ENCODE results near the gene DPP9.

Gene DPP9

GRCh38 chr19:4721196-4721595, 2.4 kb downstream of the DPP9 start:
- Histone ChIP-seq H3F3A (ENCODE audit: low read depth) (peaks cover 6% of the 10 kb centered on the region; the same call in 1 of the 2 replicates), H3K27me3 (ENCODE audit: insufficient read depth, low read length, poor library complexity, severe bottlenecking) (peaks cover 4% of the 10 kb centered on the region), H2AFZ (ENCODE audit: low read length) (no peak overlapping the region), H3K4me1 (ENCODE audit: insufficient read depth, low read length, poor library complexity, severe bottlenecking) (peaks cover 23% of the 10 kb centered on the region), H4K20me1 (ENCODE audit: insufficient read depth, low read length, poor library complexity, severe bottlenecking) (peaks cover 22% of the 10 kb centered on the region), H3K9me2 (replicated peaks; ENCODE audit: low read depth, low read length) (no peaks in the 10 kb centered on the region), H3K4me3 (ENCODE audit: low read length, poor library complexity, severe bottlenecking) (no peak overlapping the region), H3K36me3 (ENCODE audit: insufficient read depth, low read length) (peaks cover 29% of the 10 kb centered on the region; the same call in 1 of the 2 replicates), H3K4me2 (ENCODE audit: low read depth, low read length, poor library complexity, severe bottlenecking) (peak overlapping the region; percentile 100), H3K9ac (ENCODE audit: low read depth, low read length, poor library complexity, severe bottlenecking) (peak overlapping the region; percentile 91), H3K9me3 (ENCODE audit: insufficient read depth, low read depth, low read length) (no peaks in the 10 kb centered on the region), H3K79me2 (ENCODE audit: insufficient read depth, low read length) (peaks cover 41% of the 10 kb centered on the region)
- TF ChIP-seq EZH2phosphoT487 (IDR thresholded peaks at IDR 0.05; ENCODE audit: borderline replicate concordance) (no peak), CTCF (conservative IDR thresholded peaks at IDR 0.05; ENCODE audit: low read length) (no peak)

GRCh38 chr19:4720037-4720700, 3.5 kb downstream of the DPP9 start:
- H3K4me2 ChIP-seq (ENCODE audit: low read depth, low read length, poor library complexity, severe bottlenecking): peak overlapping the region; percentile 100
- H3K9me3 ChIP-seq (ENCODE audit: insufficient read depth, low read depth, low read length): no peaks in the 10 kb centered on the region
- H3K4me1 ChIP-seq (ENCODE audit: insufficient read depth, low read length, poor library complexity, severe bottlenecking): peaks cover 19% of the 10 kb centered on the region
- no peaks in the 10 kb centered on the region for H3K9me2 ChIP-seq (replicated peaks; ENCODE audit: low read depth, low read length)
- peaks cover 4% of the 10 kb centered on the region for H3K27me3 ChIP-seq (ENCODE audit: insufficient read depth, low read length, poor library complexity, severe bottlenecking)
- H4K20me1 ChIP-seq (ENCODE audit: insufficient read depth, low read length, poor library complexity, severe bottlenecking): peaks cover 22% of the 10 kb centered on the region
- no peak overlapping the region for H2AFZ ChIP-seq (ENCODE audit: low read length)
- H3K9ac ChIP-seq (ENCODE audit: low read depth, low read length, poor library complexity, severe bottlenecking): no peak overlapping the region
- peaks cover 36% of the 10 kb centered on the region; the same call in 1 of the 2 replicates for H3K36me3 ChIP-seq (ENCODE audit: insufficient read depth, low read length)
- H3K4me3 ChIP-seq (ENCODE audit: low read length, poor library complexity, severe bottlenecking): no peak overlapping the region
- peaks cover 41% of the 10 kb centered on the region for H3K79me2 ChIP-seq (ENCODE audit: insufficient read depth, low read length)
- H3F3A ChIP-seq (ENCODE audit: low read depth): peaks cover 5% of the 10 kb centered on the region; the same call in 1 of the 2 replicates
- TF ChIP-seq EZH2phosphoT487 (IDR thresholded peaks at IDR 0.05; ENCODE audit: borderline replicate concordance) (no peak), CTCF (conservative IDR thresholded peaks at IDR 0.05; ENCODE audit: low read length) (no peak)

- Histone ChIP-seq H3K9me2 (replicated peaks; ENCODE audit: low read depth, low read length) (no peaks in the 10 kb centered on the region), H3F3A (ENCODE audit: low read depth) (no peaks in the 10 kb centered on the region), H2AFZ (ENCODE audit: low read length) (no peak overlapping the region), H3K4me1 (ENCODE audit: insufficient read depth, low read length, poor library complexity, severe bottlenecking) (peaks cover 14% of the 10 kb centered on the region), H3K4me3 (ENCODE audit: low read length, poor library complexity, severe bottlenecking) (no peak overlapping the region), H3K36me3 (ENCODE audit: insufficient read depth, low read length) (peaks cover 38% of the 10 kb centered on the region; the same call in 1 of the 2 replicates), H3K9me3 (ENCODE audit: insufficient read depth, low read depth, low read length) (no peaks in the 10 kb centered on the region), H3K4me2 (ENCODE audit: low read depth, low read length, poor library complexity, severe bottlenecking) (no peak overlapping the region), H4K20me1 (ENCODE audit: insufficient read depth, low read length, poor library complexity, severe bottlenecking) (peaks cover 22% of the 10 kb centered on the region), H3K9ac (ENCODE audit: low read depth, low read length, poor library complexity, severe bottlenecking) (no peak overlapping the region), H3K27me3 (ENCODE audit: insufficient read depth, low read length, poor library complexity, severe bottlenecking) (peaks cover 4% of the 10 kb centered on the region), H3K79me2 (ENCODE audit: insufficient read depth, low read length) (peaks cover 41% of the 10 kb centered on the region)
- no peak for TF ChIP-seq CTCF (conservative IDR thresholded peaks at IDR 0.05; ENCODE audit: low read length)
- no peak for TF ChIP-seq EZH2phosphoT487 (IDR thresholded peaks at IDR 0.05; ENCODE audit: borderline replicate concordance)
Measured at GRCh38 chr19:4719499-4719866, 4.2 kb downstream of the DPP9 start.
